ENCODE data around the gene EPHB2. TPM values are rescaled to one million over a fixed set of nuclear protein-coding genes. Genes with fewer than 3 reads are reported as not detected.

Gene EPHB2
- total and polyA plus RNA-seq, 2 of the 13 experiments (the other 11 are each of a cell fraction or from before 2014, with no cell fraction given): 0.03 to 0.11 TPM

- intact Hi-C loops (cut with micrococcal nuclease; ENCODE audit: unreplicated experiment) (no loop called here), in situ Hi-C loops (cut with HindIII; ENCODE audit: extremely low pct_ligation_motif_present, low pct_unique_long_range_greater_than_20kb) (no loop called here)
- no peak for DNase-seq (ENCODE audit: low spot score)
- Histone ChIP-seq H3K27me3 (ENCODE audit: control insufficient read depth in 1 of 2, insufficient read depth in 2 of 2, low read length in 2 of 2) (peaks cover 0 to 7% of the 10 kb centered on the region in 2 experiments; a peak in 2 of 5 replicates), H3K4me2 (ENCODE audit: low read depth, low read length) (no peak overlapping the region), H3K4me1 (ENCODE audit: insufficient read depth, low read length) (no peaks in the 10 kb centered on the region), H4K20me1 (ENCODE audit: insufficient read depth, low read length) (no peaks in the 10 kb centered on the region), H3K27ac (ENCODE audit: extremely low read length, insufficient read depth, low read length) (no peak overlapping the region), H3K4me3 (replicated peaks in 1 of 3; ENCODE audit: insufficient read depth in 1 of 3, low read depth in 2 of 3, low read length in 3 of 3) (no peak overlapping the region), H3K79me2 (ENCODE audit: insufficient read depth, low read length) (no peaks in the 10 kb centered on the region), H3K36me3 (replicated peaks in 1 of 2; ENCODE audit: control insufficient read depth in 1 of 2, insufficient read depth in 2 of 2, low read length in 2 of 2) (no peaks in the 10 kb centered on the region), H2AFZ (ENCODE audit: low read length) (no peak overlapping the region), H3K9ac (ENCODE audit: insufficient read depth, low read depth, low read length) (no peak overlapping the region), H3K9me3 (ENCODE audit: low read length) (no peaks in the 10 kb centered on the region)
- ChIA-PET CTCF (ENCODE audit: low intra/inter-chr PET ratio, low total read pairs) (no interaction called here), POLR2A (no interaction called here)
- WGBS (ENCODE audit: low lambda C conversion rate): 34% methylated on average over 6 of the region's 6 CpGs
- no TSS peak for BruUV-seq (replicated peaks)
- ATAC-seq: no peak
- TF ChIP-seq ZMAT3 (CRISPR knock-in tag; conservative IDR thresholded peaks at IDR 0.05) (no peak), ZNF10 (CRISPR knock-in tag; IDR thresholded peaks at IDR 0.05; ENCODE audit: borderline replicate concordance, low read depth) (no peak), ZSCAN9 (CRISPR knock-in tag; IDR thresholded peaks at IDR 0.05; ENCODE audit: borderline replicate concordance) (no peak), ZBTB7B (CRISPR knock-in tag; IDR thresholded peaks at IDR 0.05) (no peak), PTBP1 (IDR thresholded peaks at IDR 0.05; ENCODE audit: low read depth, low read length, poor library complexity, severe bottlenecking) (no peak)
- no peak for FAIRE-seq
Observed at GRCh38 chr1:22769932-22770331, 59.3 kb downstream of the EPHB2 start.

GRCh38 chr1:22772014-22772413, 61.4 kb downstream of the EPHB2 start:
- Histone ChIP-seq H3K9ac (ENCODE audit: insufficient read depth, low read depth, low read length) (no peak overlapping the region), H3K9me3 (ENCODE audit: low read length) (no peaks in the 10 kb centered on the region), H3K79me2 (ENCODE audit: insufficient read depth, low read length) (no peaks in the 10 kb centered on the region), H3K4me1 (ENCODE audit: insufficient read depth, low read length) (no peaks in the 10 kb centered on the region), H4K20me1 (ENCODE audit: insufficient read depth, low read length) (no peaks in the 10 kb centered on the region), H3K27me3 (ENCODE audit: control insufficient read depth in 1 of 2, insufficient read depth in 2 of 2, low read length in 2 of 2) (peaks cover 0 to 7% of the 10 kb centered on the region in 2 experiments; a peak in 2 of 5 replicates), H3K4me3 (replicated peaks in 1 of 3; ENCODE audit: insufficient read depth in 1 of 3, low read depth in 2 of 3, low read length in 3 of 3) (no peak overlapping the region), H3K27ac (ENCODE audit: extremely low read length, insufficient read depth, low read length) (no peak overlapping the region), H3K4me2 (ENCODE audit: low read depth, low read length) (no peak overlapping the region), H3K36me3 (replicated peaks in 1 of 2; ENCODE audit: control insufficient read depth in 1 of 2, insufficient read depth in 2 of 2, low read length in 2 of 2) (no peaks in the 10 kb centered on the region), H2AFZ (ENCODE audit: low read length) (no peak overlapping the region)
- intact Hi-C loops (cut with micrococcal nuclease; ENCODE audit: unreplicated experiment): no loop called here
- 24% methylated on average over 10 of the region's 13 CpGs for WGBS (ENCODE audit: low lambda C conversion rate)
- CTCF ChIA-PET (ENCODE audit: low intra/inter-chr PET ratio, low total read pairs): no interaction called here
- in situ Hi-C loops (cut with HindIII; ENCODE audit: extremely low pct_ligation_motif_present, low pct_unique_long_range_greater_than_20kb): no loop called here
- no peak for FAIRE-seq
- ATAC-seq: no peak
- BruUV-seq (replicated peaks): no TSS peak
- no peak for DNase-seq (ENCODE audit: low spot score)
- POLR2A ChIA-PET: no interaction called here
- no peak for TF ChIP-seq ZNF816 (CRISPR knock-in tag; IDR thresholded peaks at IDR 0.05; ENCODE audit: borderline replicate concordance)
- TF ChIP-seq ZNF318 (CRISPR knock-in tag; IDR thresholded peaks at IDR 0.05): no peak
- TF ChIP-seq ZNF501 (CRISPR knock-in tag; IDR thresholded peaks at IDR 0.05): no peak
- TF ChIP-seq ZNF546 (CRISPR knock-in tag; conservative IDR thresholded peaks at IDR 0.05): no peak
- no peak for TF ChIP-seq HDAC2 (CRISPR knock-in tag; IDR thresholded peaks at IDR 0.05)
- no peak for TF ChIP-seq TRIM24 (CRISPR knock-in tag; IDR thresholded peaks at IDR 0.05)

Measured in HepG2 (cell line).